Panc1 (cell line): ENCODE results near the gene CCDC15.

Experiments used
- POLR2AphosphoS5 ChIP-seq: IDR thresholded peaks from 2 replicates; pipeline ENCODE4 v1.6.1; 2012; ENCODE audit warnings: mild to moderate bottlenecking, low read depth, low read length, moderate library complexity
- TF ChIP-seq, protein P1 (sequence below): fragments of 450-650 bp; IDR thresholded peaks from 2 replicates; pipeline ENCODE4 v1.5.1; 2017; ENCODE audit warnings: mild to moderate bottlenecking

- TF ChIP-seq, protein P1, sequence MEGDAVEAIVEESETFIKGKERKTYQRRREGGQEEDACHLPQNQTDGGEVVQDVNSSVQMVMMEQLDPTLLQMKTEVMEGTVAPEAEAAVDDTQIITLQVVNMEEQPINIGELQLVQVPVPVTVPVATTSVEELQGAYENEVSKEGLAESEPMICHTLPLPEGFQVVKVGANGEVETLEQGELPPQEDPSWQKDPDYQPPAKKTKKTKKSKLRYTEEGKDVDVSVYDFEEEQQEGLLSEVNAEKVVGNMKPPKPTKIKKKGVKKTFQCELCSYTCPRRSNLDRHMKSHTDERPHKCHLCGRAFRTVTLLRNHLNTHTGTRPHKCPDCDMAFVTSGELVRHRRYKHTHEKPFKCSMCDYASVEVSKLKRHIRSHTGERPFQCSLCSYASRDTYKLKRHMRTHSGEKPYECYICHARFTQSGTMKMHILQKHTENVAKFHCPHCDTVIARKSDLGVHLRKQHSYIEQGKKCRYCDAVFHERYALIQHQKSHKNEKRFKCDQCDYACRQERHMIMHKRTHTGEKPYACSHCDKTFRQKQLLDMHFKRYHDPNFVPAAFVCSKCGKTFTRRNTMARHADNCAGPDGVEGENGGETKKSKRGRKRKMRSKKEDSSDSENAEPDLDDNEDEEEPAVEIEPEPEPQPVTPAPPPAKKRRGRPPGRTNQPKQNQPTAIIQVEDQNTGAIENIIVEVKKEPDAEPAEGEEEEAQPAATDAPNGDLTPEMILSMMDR = no peak
- TF ChIP-seq POLR2AphosphoS5 = no peak
Observed at GRCh38 chr11:125090816-125091215, 136.8 kb downstream of the CCDC15 start.
